ENCODE results near the gene TUBB6.

- no peak for TF ChIP-seq EZH2 (IDR thresholded peaks at IDR 0.05; ENCODE audit: borderline replicate concordance, low read length)
- TF ChIP-seq, protein P1, sequence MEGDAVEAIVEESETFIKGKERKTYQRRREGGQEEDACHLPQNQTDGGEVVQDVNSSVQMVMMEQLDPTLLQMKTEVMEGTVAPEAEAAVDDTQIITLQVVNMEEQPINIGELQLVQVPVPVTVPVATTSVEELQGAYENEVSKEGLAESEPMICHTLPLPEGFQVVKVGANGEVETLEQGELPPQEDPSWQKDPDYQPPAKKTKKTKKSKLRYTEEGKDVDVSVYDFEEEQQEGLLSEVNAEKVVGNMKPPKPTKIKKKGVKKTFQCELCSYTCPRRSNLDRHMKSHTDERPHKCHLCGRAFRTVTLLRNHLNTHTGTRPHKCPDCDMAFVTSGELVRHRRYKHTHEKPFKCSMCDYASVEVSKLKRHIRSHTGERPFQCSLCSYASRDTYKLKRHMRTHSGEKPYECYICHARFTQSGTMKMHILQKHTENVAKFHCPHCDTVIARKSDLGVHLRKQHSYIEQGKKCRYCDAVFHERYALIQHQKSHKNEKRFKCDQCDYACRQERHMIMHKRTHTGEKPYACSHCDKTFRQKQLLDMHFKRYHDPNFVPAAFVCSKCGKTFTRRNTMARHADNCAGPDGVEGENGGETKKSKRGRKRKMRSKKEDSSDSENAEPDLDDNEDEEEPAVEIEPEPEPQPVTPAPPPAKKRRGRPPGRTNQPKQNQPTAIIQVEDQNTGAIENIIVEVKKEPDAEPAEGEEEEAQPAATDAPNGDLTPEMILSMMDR (IDR thresholded peaks at IDR 0.05; ENCODE audit: low read length): no peak
Measured at GRCh38 chr18:12301263-12302005, 6.6 kb upstream of the TUBB6 start.
